ENCODE results near the gene GPATCH4. TPM values are rescaled to one million over a fixed set of nuclear protein-coding genes. Genes with fewer than 3 reads are reported as not detected.

Gene GPATCH4
- total RNA-seq, 1 experiment from 2014 or later: 39.4 TPM

DNA sequence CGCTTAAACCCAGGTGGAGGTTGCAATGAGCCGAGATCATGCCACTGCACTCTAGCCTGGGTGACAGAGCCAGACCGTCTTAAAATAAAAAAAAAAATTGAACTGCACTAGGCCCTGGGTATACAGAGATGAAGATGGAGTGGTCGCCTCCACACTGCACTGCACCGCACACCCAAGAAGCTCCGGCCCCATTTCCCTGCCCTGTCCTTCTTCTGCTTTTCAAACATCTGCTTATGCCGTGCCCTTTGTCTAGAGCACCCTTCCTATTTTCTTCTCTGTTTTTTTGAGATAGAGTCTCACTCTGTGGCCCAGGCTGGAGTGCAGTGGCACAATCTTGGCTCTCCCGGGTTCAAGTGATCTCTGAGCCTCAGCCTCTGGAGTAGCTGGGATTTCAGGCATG lies 46.3 kb downstream of the GPATCH4 start:
- ATAC-seq (no peak), DNase-seq (ENCODE audit: low read depth, low spot score) (no peak)
- Histone ChIP-seq H3K9ac (ENCODE audit: low read length) (no peak overlapping the region), H3K4me2 (ENCODE audit: low read length) (no peak overlapping the region), H4K20me1 (ENCODE audit: insufficient read depth) (no peaks in the 10 kb centered on the region), H3K36me3 (ENCODE audit: control insufficient read depth in 1 of 2, insufficient read depth in 2 of 2, low read length in 2 of 2) (peaks cover 8 to 22% of the 10 kb centered on the region in 2 experiments; a peak in 3 of 4 replicates), H3K27ac (ENCODE audit: low read depth, low read length) (no peak overlapping the region), H3K9me2 (ENCODE audit: insufficient read depth) (no peaks in the 10 kb centered on the region), H2AFZ (ENCODE audit: low read depth, low read length, poor library complexity, severe bottlenecking) (no peak overlapping the region), H3K9me3 (ENCODE audit: control insufficient read depth in 1 of 2, insufficient read depth in 1 of 2, low read depth in 1 of 2, low read length in 2 of 2) (no peaks in the 10 kb centered on the region), H3K4me1 (ENCODE audit: control insufficient read depth in 1 of 2, insufficient read depth in 2 of 2, low read length in 2 of 2) (peaks cover 0 to 17% of the 10 kb centered on the region in 2 experiments; a peak in 2 of 4 replicates), H3K4me3 (replicated peaks in 1 of 2; ENCODE audit: low read depth in 1 of 2, low read length in 2 of 2) (no peak overlapping the region), H3K79me2 (ENCODE audit: insufficient read depth, low read length) (no peaks in the 10 kb centered on the region), H3K27me3 (ENCODE audit: insufficient read depth, low read length) (no peaks in the 10 kb centered on the region)
- POLR2A ChIA-PET: no interaction called here
- RAD21 ChIA-PET (ENCODE audit: low non-redundant PET in 1 of 2, low total read pairs in 2 of 2, uncharacterized antibody in 2 of 2, unreplicated experiment in 2 of 2): no interaction called here
- no TSS peak for BruUV-seq (replicated peaks)
- CTCF ChIA-PET: no interaction called here
- intact Hi-C loops (cut with micrococcal nuclease): loop anchor here (5.0 kb wide), 1 partner anchor 43 kb away; no protein-coding TSS in a partner anchor
- TF ChIP-seq RAD21 (IDR thresholded peaks at IDR 0.05; ENCODE audit: low read depth) (no peak), SIN3A (IDR thresholded peaks at IDR 0.05; ENCODE audit: low read depth) (no peak), ZNF274 (IDR thresholded peaks at IDR 0.05; ENCODE audit: low read depth, low read length) (no peak), EZH2 (IDR thresholded peaks at IDR 0.05) (no peak), SRF (IDR thresholded peaks at IDR 0.05; ENCODE audit: low read depth) (no peak), POLR2A (IDR thresholded peaks at IDR 0.05; ENCODE audit: borderline replicate concordance, extremely low read depth, insufficient read depth, insufficient read length) (no peak), ELF1 (IDR thresholded peaks at IDR 0.05; ENCODE audit: borderline replicate concordance, low read depth) (no peak), FOSL1 (IDR thresholded peaks at IDR 0.05; ENCODE audit: low read depth) (no peak), TCF7L2 (IDR thresholded peaks at IDR 0.05; ENCODE audit: borderline replicate concordance, extremely low read depth, insufficient read depth, insufficient read length) (no peak), CEBPB (IDR thresholded peaks at IDR 0.05; ENCODE audit: low read depth) (no peak), EZH2phosphoT487 (IDR thresholded peaks at IDR 0.05; ENCODE audit: borderline replicate concordance) (no peak)
- TF ChIP-seq, protein P1, sequence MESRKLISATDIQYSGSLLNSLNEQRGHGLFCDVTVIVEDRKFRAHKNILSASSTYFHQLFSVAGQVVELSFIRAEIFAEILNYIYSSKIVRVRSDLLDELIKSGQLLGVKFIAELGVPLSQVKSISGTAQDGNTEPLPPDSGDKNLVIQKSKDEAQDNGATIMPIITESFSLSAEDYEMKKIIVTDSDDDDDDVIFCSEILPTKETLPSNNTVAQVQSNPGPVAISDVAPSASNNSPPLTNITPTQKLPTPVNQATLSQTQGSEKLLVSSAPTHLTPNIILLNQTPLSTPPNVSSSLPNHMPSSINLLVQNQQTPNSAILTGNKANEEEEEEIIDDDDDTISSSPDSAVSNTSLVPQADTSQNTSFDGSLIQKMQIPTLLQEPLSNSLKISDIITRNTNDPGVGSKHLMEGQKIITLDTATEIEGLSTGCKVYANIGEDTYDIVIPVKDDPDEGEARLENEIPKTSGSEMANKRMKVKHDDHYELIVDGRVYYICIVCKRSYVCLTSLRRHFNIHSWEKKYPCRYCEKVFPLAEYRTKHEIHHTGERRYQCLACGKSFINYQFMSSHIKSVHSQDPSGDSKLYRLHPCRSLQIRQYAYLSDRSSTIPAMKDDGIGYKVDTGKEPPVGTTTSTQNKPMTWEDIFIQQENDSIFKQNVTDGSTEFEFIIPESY (IDR thresholded peaks at IDR 0.05; ENCODE audit: extremely low read depth, insufficient replicate concordance, low read length): no peak
- TF ChIP-seq, protein P2, sequence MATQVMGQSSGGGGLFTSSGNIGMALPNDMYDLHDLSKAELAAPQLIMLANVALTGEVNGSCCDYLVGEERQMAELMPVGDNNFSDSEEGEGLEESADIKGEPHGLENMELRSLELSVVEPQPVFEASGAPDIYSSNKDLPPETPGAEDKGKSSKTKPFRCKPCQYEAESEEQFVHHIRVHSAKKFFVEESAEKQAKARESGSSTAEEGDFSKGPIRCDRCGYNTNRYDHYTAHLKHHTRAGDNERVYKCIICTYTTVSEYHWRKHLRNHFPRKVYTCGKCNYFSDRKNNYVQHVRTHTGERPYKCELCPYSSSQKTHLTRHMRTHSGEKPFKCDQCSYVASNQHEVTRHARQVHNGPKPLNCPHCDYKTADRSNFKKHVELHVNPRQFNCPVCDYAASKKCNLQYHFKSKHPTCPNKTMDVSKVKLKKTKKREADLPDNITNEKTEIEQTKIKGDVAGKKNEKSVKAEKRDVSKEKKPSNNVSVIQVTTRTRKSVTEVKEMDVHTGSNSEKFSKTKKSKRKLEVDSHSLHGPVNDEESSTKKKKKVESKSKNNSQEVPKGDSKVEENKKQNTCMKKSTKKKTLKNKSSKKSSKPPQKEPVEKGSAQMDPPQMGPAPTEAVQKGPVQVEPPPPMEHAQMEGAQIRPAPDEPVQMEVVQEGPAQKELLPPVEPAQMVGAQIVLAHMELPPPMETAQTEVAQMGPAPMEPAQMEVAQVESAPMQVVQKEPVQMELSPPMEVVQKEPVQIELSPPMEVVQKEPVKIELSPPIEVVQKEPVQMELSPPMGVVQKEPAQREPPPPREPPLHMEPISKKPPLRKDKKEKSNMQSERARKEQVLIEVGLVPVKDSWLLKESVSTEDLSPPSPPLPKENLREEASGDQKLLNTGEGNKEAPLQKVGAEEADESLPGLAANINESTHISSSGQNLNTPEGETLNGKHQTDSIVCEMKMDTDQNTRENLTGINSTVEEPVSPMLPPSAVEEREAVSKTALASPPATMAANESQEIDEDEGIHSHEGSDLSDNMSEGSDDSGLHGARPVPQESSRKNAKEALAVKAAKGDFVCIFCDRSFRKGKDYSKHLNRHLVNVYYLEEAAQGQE (IDR thresholded peaks at IDR 0.05; ENCODE audit: low read depth): no peak

All from HCT116 (cell line).